ENCODE data around the gene SMC5. TPM values are rescaled to one million over a fixed set of nuclear protein-coding genes. Genes with fewer than 3 reads are reported as not detected.
A peak's percentile ranks its signal among the peaks of the same experiment; 100 is the strongest.

SMC5 gene
- total and polyA plus RNA-seq, 2 of the 13 experiments (the other 11 are each of a cell fraction or from before 2014, with no cell fraction given), result 7.2 to 26.7 TPM

GRCh38 chr9:70352802-70353201 lies 94.0 kb downstream of the SMC5 start:
- no peak overlapping the region for H3K27ac ChIP-seq (ENCODE audit: extremely low read length, insufficient read depth, low read length)
- H2AFZ ChIP-seq (ENCODE audit: low read length), result no peak overlapping the region
- peaks cover 0 to 26% of the 10 kb centered on the region in 2 experiments; a peak in 3 of 5 replicates for H3K36me3 ChIP-seq (replicated peaks in 1 of 2; ENCODE audit: control insufficient read depth in 1 of 2, insufficient read depth in 2 of 2, low read length in 2 of 2)
- no peaks in the 10 kb centered on the region for H3K9me3 ChIP-seq (ENCODE audit: low read length)
- intact Hi-C loops (cut with micrococcal nuclease; ENCODE audit: unreplicated experiment), result loop anchor here (5.0 kb wide), 1 partner anchor 59 kb away; the partner anchor contains the start of gene KLF9
- no peaks in the 10 kb centered on the region for H3K27me3 ChIP-seq (ENCODE audit: control insufficient read depth in 1 of 2, insufficient read depth in 2 of 2, low read length in 2 of 2)
- no peaks in the 10 kb centered on the region for H4K20me1 ChIP-seq (ENCODE audit: insufficient read depth, low read length)
- H3K4me3 ChIP-seq (replicated peaks in 1 of 3; ENCODE audit: insufficient read depth in 1 of 3, low read depth in 2 of 3, low read length in 3 of 3), result no peak overlapping the region
- H3K79me2 ChIP-seq (ENCODE audit: insufficient read depth, low read length), result no peaks in the 10 kb centered on the region
- FAIRE-seq (no peak), ATAC-seq (no peak), DNase-seq (ENCODE audit: low spot score) (no peak)
- H3K4me2 ChIP-seq (ENCODE audit: low read depth, low read length), result no peak overlapping the region
- no peak overlapping the region for H3K9ac ChIP-seq (ENCODE audit: insufficient read depth, low read depth, low read length)
- H3K4me1 ChIP-seq (ENCODE audit: insufficient read depth, low read length), result no peaks in the 10 kb centered on the region
- ChIA-PET CTCF (ENCODE audit: low intra/inter-chr PET ratio, low total read pairs) (no interaction called here), POLR2A (no interaction called here)
- BruUV-seq (replicated peaks), result no TSS peak
- in situ Hi-C loops (cut with HindIII; ENCODE audit: extremely low pct_ligation_motif_present, low pct_unique_long_range_greater_than_20kb), result loop anchor here (5.0 kb wide), 1 partner anchor 134 kb away; no protein-coding TSS in a partner anchor
- TF ChIP-seq ETV5 (CRISPR knock-in tag; IDR thresholded peaks at IDR 0.05; ENCODE audit: borderline replicate concordance) (no peak), ZBTB39 (CRISPR knock-in tag; IDR thresholded peaks at IDR 0.05) (no peak), SMC3 (IDR thresholded peaks at IDR 0.05; ENCODE audit: low read length) (peak; percentile 24; the same call in 1 of the 2 replicates), FOXC1 (CRISPR knock-in tag; IDR thresholded peaks at IDR 0.05; ENCODE audit: borderline replicate concordance) (no peak), IRX3 (CRISPR knock-in tag; IDR thresholded peaks at IDR 0.05; ENCODE audit: borderline replicate concordance, low read depth) (no peak), ZNF335 (CRISPR knock-in tag; IDR thresholded peaks at IDR 0.05) (no peak), SP5 (CRISPR knock-in tag; IDR thresholded peaks at IDR 0.05; ENCODE audit: borderline replicate concordance, low read depth) (no peak), NCOA2 (CRISPR knock-in tag; IDR thresholded peaks at IDR 0.05) (no peak), ZNF773 (CRISPR knock-in tag; IDR thresholded peaks at IDR 0.05; ENCODE audit: borderline replicate concordance) (no peak), STAG1 (CRISPR knock-in tag; IDR thresholded peaks at IDR 0.05) (peak; percentile 58), CTCF (CRISPR knock-in tag; IDR thresholded peaks at IDR 0.05) (0 out of 2 replicates have a peak, but pooled peaks have one; percentile 27)
- TF ChIP-seq, protein P1, sequence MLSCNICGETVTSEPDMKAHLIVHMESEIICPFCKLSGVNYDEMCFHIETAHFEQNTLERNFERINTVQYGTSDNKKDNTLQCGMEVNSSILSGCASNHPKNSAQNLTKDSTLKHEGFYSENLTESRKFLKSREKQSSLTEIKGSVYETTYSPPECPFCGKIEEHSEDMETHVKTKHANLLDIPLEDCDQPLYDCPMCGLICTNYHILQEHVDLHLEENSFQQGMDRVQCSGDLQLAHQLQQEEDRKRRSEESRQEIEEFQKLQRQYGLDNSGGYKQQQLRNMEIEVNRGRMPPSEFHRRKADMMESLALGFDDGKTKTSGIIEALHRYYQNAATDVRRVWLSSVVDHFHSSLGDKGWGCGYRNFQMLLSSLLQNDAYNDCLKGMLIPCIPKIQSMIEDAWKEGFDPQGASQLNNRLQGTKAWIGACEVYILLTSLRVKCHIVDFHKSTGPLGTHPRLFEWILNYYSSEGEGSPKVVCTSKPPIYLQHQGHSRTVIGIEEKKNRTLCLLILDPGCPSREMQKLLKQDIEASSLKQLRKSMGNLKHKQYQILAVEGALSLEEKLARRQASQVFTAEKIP (CRISPR knock-in tag; IDR thresholded peaks at IDR 0.05; ENCODE audit: borderline replicate concordance), result no peak
- TF ChIP-seq, protein P2, sequence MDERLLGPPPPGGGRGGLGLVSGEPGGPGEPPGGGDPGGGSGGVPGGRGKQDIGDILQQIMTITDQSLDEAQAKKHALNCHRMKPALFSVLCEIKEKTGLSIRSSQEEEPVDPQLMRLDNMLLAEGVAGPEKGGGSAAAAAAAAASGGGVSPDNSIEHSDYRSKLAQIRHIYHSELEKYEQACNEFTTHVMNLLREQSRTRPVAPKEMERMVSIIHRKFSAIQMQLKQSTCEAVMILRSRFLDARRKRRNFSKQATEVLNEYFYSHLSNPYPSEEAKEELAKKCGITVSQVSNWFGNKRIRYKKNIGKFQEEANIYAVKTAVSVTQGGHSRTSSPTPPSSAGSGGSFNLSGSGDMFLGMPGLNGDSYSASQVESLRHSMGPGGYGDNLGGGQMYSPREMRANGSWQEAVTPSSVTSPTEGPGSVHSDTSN (CRISPR knock-in tag; IDR thresholded peaks at IDR 0.05), result no peak
- TF ChIP-seq, protein P3, sequence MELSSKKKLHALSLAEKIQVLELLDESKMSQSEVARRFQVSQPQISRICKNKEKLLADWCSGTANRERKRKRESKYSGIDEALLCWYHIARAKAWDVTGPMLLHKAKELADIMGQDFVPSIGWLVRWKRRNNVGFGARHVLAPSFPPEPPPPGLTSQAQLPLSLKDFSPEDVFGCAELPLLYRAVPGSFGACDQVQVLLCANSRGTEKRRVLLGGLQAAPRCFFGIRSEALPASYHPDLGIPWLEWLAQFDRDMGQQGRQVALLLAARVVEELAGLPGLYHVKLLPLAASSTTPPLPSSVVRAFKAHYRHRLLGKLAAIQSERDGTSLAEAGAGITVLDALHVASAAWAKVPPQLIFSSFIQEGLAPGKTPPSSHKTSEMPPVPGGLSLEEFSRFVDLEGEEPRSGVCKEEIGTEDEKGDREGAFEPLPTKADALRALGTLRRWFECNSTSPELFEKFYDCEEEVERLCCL (CRISPR knock-in tag; IDR thresholded peaks at IDR 0.05; ENCODE audit: borderline replicate concordance), result no peak
- TF ChIP-seq, protein P4, sequence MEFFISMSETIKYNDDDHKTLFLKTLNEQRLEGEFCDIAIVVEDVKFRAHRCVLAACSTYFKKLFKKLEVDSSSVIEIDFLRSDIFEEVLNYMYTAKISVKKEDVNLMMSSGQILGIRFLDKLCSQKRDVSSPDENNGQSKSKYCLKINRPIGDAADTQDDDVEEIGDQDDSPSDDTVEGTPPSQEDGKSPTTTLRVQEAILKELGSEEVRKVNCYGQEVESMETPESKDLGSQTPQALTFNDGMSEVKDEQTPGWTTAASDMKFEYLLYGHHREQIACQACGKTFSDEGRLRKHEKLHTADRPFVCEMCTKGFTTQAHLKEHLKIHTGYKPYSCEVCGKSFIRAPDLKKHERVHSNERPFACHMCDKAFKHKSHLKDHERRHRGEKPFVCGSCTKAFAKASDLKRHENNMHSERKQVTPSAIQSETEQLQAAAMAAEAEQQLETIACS (CRISPR knock-in tag; IDR thresholded peaks at IDR 0.05), result no peak

Measured in HepG2 (cell line).